HG03108 (cell line): ENCODE measurements around the gene CALHM4.
A peak's percentile ranks its signal among the peaks of the same experiment; 100 is the strongest.

Experiments
- ATAC-seq: cut with Tn5 transposase; IDR thresholded peaks from one replicate; pipeline ENCODE4 v1.9.1; 2021; ENCODE audit warnings: moderate library complexity; ENCODE audit not compliant: unreplicated experiment

The CALHM4 gene, protein sequence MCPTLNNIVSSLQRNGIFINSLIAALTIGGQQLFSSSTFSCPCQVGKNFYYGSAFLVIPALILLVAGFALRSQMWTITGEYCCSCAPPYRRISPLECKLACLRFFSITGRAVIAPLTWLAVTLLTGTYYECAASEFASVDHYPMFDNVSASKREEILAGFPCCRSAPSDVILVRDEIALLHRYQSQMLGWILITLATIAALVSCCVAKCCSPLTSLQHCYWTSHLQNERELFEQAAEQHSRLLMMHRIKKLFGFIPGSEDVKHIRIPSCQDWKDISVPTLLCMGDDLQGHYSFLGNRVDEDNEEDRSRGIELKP

DNA sequence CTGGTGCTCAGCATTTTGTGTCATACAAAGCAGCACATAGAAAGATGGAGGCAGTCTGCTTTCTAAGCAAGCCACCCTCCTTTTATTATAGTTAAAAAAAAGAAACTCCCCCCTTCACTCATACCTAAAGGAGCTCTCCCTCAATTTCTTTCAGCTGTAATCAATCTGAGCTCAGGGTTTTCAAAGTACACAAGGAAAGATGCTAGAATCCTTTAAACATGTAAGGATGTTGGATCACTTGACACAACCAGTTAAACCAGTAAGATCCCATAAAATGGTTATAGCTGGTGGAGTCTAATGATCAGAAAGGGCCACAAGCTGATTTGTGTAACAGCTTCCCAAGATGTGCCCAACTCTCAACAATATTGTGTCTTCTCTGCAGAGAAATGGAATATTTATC, at the start of gene CALHM4:
TSS of gene CALHM4 (plus strand) at position 301 of the 400 bp plus-strand sequence. CDS start at position 344, 43 bp downstream.
- no peak for ATAC-seq

DNA sequence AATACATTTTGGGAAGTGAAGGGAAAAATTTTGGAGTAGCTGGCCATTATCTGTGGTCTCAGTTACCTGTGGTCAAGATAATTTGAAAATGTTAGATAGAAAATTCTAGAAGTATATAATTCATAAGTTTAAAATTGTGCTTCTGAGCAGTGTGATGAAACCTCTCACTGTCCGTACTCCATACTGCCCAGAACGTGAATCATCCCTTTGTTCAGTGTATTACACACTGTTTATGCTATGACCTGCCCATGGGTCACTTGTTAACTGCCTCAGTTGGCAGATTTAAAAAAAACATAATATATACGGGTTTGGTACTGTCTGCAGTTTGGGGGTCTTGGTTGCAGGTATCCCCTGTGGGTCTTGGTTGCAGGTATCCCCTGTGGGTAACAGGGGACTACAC, 46.2 kb upstream of the CALHM4 start:
- no peak for ATAC-seq

DNA sequence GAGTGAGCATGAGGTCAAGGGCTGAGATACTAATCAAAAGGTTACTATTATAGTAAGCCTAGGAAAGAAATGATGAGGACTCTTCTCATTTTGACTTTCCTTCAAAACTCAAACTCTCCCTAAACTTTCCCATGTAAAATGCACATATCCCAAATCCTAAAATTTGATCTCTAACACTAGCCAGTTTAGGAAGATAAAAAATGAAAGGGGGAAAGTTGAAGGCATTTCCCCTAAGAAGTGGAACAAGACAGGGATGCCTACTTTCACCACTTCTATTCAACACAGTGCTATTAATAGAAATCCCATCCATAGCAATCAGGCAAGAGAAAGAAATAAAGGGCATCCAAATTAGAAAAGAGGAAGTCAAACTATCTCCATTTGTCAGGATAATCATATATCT, 45.0 kb upstream of the CALHM4 start:
- ATAC-seq, result no peak

DNA sequence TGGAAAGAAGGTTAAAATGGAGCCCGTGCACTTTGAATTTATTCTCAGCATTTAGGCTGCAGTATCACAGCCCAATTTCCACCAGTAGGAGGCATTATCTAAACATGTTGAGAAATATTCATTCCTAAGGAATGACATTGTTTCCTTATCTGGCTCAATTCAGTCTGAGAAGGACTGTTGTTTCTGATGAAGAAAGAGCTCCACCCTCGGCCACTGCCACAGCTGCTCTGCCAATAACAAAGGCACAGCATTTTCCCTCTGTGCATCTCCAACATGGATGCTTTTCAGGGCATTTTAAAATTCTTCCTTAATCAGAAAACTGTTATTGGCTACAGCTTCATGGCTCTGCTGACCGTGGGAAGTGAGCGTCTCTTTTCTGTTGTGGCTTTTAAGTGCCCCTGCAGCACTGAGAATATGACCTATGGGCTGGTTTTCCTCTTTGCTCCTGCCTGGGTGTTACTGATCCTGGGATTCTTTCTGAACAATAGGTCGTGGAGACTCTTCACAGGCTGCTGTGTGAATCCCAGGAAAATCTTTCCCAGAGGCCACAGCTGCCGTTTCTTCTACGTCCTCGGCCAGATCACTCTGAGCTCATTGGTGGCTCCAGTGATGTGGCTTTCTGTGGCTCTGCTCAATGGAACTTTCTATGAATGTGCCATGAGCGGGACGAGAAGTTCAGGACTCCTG, 42.0 kb upstream of the CALHM4 start, which contains the start of gene CALHM5:
TSS of gene CALHM5 (plus strand) at position 216 of the 687 bp plus-strand sequence. CDS start at position 274, 58 bp downstream.
- no peak for ATAC-seq

DNA sequence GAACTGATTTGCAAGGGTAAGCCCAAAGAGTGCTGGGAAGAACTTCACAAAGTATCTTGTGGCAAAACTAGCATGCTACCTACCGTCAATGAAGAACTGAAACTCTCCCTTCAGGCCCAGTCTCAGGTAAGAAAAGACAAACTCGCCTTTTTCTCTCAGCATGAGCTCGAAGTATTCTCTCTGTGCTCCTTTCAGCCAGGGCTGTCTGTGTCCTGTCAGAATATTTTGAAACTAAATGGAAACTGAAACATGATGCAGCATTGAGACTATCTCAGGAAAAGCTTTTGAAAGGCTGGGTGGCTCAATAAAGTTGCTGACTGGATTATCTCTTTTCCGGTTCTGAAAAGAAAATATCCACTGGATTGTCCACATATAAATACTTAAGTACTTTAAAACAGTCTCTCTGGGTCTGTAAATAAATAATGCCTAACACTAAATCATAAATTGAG, 41.4 kb upstream of the CALHM4 start:
- ATAC-seq, result peak; percentile 76

DNA sequence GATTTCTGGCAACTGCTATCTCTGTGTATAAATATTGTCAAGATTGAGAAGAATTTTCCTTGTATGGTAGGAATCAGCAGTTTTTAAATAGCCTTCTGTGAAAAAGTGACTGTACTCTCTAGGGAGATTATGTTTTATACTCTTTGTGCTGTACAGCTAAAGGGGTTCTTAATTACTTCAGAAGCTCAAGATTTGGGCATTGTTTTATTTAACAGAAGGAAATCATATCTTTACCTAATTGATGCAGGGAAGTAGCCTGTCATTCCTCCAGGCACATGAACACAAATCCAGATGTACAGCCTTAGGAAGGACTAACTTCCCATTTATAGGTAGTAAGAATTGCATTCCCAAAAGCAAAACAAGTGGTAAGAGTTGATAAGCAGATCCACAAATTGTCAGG, 40.8 kb upstream of the CALHM4 start:
- no peak for ATAC-seq

DNA sequence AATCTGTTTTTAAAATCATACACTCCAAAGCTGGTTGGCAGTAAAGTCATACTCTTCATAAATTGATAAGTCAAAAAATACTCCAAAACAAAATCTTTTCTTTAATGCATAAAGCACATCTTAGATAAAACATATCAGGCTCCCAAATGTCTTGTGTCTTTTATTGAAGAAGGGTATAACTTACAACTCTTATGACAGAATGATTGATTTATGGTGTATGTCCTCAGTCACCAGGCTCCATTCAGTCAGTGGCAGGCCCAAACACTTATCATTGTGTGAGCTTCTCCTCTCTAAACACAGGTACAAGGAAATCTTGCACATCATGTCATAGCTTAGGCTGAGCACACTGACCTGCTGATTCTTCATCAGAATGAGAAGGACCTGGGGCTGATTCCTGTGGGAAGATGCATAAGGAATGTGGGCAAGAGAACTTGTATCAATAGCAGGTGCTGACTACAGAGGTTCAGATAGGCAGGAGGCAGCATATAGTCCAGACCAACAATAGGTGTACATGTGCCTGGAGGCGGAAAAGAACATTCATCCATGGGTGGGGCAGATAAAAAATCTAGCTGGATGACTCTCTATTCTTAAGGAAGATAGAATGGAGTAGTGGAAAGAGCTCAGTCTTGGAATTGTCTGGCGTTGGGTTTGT, 40.2 kb upstream of the CALHM4 start:
- ATAC-seq, result no peak

DNA sequence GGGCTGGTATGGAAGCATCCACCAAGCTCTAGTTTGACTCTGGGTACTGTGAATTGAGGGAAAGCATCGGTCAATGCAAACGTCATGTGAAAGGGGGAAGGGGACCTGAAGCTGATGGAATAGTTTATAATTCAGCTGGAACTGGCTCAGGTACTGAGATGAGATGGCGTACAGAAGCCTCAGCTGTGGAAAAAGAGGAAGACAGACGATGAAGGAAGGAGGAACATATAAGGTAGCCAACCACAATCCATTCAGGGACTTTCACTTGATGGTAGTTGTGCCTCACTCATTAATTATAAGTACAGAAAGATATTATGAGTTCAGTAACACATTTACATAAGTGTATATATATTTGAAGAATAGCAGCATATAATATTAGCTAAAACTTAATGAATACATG, 39.4 kb upstream of the CALHM4 start:
- no peak for ATAC-seq

DNA sequence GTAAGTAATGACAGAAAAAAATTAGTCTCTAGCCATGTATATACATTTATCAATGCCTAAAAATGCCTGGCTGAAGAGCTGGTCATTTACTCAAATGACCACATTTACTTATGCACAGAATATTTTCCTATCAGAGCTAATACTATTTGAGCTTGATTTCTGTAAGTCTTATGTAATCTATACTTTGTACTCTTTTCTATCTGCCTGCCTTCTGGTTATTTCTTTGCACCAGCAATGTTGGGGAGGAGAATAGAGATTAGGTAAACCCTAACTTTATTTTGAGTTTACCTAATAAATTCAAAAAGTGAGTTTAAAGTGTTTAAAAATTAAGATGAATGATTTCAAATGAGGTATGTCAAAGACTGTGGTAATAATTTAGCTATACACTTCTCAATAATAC, 38.4 kb upstream of the CALHM4 start:
- ATAC-seq, result no peak

DNA sequence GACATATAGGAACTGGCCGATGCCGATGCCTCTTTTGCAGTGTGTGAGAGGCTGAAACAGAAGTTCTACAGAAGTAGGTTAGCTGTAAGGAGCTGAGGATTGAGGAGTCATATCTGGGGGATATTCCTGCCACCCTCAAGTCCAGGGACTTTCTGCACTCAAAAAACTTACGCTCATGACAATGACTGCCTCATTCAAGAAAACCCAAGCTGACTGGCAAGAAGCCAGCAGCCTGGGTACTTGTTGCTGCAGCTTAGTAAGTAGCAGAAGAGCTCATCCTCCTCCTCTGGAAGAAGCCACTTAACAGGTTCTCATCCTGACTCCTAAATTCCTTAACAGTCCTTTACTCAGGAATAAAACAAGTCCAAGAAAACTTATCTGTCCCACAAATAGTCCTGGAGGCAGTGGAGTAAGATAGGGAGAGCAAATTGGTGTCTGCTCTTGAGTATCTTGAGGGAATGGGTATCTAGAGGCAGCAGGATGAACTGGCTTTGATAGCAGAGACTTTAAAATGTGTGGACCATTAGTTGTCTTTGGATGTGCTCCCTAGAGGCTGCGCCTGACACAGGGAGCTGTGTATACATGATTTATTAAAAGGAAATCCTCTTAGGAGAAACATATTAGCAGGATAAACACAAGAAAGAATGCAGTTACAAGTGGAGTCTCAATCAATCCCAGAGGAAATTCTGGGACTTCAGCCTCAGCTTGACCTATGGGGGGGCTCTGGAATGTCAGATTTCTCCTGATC, 34.8 kb upstream of the CALHM4 start:
- ATAC-seq, result no peak

DNA sequence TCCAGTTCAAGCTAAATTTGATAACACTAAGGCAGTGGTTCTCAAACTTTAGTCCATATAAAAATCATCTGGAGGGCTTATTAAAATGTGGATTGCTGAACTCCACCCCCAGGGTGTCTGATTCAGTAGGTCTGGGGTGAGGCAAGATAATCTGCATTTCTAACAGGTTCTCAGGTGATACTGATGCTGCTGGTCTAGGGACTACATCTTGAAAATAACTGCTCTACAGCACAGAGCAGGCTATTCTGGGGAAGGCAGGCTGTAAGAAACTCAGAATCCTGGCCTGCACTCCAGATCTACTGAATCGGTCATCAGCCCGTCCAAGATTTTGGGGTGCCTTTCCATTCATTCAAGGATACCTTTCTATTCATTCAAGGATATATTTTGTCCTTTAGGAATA, 30.7 kb upstream of the CALHM4 start:
- no peak for ATAC-seq

DNA sequence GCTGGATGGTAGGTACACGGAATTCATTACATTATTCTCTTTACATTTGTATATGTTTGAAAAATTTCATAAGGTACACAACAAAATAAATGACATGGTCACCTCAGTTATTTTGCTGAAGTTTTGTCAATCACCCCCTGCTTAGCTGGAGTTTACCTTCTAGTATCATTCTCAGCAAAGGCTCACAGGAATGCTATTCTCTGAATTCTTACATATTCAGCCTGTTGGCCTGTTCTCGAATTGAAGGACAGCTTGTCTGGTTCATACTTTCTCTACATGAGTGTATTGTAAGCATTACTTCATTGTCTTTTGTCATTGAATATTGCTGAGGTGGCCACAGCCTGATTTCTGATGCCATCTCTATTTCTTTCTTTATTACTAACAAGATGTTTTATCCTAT, 29.3 kb upstream of the CALHM4 start:
- no peak for ATAC-seq

DNA sequence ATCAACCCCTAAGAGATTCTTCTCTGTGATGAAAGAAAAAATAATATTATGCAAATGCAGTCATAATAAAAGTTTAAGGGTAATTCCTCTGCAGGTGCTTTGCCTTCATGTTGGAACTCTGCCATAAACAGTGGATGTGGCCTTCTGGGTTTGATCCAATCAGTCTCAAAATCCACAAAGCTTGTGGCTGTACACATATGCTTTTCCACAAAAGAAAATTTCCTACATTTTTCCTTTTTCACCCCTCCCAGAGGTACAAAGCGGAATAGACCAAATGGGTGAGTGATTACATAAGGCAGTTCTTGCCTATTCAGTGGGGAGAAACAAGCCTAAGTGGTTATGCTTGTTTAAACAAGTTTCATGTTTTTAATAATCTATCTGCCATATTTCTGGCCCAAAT, 25.4 kb upstream of the CALHM4 start:
- ATAC-seq, result no peak

DNA sequence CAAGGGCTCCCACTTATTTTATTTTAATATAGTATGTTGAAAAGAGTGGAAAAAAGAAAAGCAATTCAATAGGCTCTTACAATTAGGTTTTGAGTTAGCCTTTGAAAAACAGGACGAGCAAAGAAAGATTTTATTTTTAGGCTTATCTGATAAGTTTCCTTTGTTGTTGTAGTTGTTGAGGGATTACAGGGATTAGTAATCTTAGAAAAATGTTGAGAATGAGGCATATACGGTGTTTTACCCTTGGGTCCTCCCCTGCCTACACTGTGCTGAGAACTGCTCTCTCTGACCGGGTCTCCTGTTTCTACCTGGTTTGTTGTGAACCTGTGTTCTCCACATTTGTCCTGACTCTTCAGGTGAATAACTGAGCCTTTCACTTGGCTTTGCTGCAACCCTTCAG, 24.8 kb upstream of the CALHM4 start:
- ATAC-seq, result no peak

DNA sequence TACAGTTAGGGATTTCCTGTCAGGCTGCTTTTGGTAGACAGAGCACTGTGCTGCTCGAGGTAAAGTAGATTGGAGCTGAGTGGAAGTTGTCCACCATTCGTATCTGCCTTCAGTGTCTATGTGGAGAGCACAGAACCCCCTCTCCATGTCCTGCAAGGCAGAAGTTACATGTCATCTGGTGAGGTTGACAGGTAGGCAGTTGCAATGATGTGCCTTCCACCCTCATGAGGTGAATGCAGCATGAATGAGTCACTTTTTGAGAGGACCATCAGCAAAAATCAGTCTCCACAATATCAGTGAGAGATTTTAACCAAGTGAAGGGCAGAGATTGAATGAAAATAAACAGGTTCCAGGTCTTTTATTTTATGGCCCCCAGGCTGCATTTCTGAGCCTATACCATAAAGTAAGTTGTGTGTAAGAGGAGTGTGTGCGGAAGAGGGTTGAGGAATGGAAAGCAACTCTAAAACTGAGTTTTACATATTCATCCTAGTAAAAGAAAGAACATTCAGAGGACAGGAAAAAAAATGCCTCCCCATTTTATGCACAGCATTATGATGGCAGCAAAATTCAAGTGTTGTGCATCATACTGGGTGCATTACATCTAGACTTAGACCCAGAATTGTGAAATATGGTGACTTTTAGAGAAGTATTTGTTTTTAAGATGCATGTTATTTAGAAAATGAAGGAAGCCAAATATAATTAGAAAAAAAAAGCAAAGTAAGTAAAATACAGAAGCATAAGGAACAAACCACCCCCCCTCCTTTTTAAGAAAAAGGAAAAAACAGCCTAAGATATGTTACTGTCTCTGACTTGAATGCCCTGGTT, 23.9 kb upstream of the CALHM4 start:
- no peak for ATAC-seq

DNA sequence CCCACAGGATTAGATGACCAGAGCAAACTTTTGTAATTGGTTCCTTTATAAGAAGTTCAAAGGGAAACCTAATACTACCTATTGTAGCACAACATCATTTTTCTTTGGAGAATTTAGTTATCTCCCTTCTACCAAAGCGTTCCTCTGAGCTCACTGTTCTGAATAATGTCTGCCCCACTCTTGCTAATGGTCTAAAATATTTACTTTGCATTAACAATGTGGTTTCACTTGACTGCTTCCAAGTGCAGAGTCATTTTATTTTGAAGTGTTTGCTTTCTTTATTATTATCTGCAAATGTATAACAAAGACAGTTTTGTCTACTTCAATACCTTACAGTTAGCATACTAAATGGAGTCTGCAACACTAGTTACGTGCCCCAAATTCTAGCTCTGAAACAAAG, 23.1 kb upstream of the CALHM4 start:
- ATAC-seq, result no peak

DNA sequence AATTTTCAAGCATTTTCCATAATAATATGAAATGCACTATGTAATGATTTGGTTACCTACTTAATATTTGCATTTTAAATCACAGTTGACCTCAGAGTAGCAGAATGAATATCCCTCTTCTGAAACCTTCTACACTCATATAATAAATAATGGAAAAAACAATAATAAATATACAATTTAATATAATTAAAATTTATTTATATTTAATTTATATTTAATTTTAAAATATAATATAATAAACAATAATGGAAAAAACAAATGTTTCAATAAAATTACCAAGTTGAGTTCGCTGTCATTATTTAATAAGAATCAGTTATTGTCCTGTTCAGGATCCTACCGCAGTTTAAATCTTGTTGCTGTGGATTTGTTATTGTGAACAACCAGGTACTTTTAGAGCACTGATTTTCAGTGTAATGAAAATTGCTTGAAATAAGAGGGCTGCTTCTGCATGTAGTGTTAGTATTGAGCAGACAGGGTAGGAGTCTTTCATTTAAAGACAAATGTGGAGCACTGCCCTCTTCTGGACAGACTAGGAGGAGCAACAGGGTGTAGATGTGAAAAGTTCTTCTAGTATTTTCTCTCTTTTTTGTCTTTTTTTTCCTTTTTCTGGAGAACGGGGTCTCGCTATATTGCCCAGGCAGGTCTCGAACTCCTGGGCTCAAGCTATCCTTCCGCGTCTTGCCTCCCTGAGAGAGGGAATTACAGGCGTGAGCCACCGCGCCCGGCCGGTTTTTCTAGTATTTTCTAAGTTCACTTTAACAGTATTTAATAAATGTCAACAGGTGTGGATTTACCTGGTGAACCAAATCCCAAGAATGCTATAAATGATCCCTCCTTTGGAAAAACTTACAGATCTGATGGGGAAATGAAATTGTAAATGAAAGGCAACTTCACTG, 21.6 kb upstream of the CALHM4 start:
- peak; percentile 70 for ATAC-seq

DNA sequence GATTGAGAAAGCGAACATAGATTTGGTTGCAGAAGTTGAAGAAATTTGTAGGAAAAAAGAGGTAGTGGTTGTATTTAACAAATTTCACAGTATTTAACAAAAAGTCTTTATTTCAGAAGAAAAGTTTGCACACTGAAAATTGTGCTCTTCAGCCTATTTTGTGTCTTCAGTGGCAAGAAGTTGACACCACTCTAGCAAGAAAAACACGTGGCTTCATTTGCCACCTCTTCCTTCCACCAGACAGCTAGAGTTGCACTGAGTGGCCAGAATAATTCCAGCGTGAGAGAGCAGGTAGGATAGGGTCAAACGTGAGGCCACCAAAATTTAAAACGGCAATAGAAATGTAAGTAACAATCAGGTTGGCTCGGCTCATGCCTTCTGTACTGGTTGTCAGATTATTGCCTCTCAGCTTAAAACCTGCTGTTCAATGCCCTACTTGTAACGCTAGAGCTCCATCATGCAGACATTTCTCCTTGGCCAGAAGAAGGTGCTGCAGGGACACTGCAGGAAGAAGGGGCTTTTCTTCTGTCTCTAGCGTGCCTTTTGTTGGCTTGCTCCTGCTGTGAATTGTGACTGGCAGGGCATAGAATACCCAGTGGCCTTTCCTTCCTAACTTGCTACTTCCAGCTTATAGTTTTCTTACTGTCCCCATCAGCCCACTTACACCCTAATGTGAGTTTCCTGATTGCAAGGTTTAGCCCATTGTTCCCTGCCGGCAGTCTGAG, 20.2 kb upstream of the CALHM4 start:
- ATAC-seq, result no peak

DNA sequence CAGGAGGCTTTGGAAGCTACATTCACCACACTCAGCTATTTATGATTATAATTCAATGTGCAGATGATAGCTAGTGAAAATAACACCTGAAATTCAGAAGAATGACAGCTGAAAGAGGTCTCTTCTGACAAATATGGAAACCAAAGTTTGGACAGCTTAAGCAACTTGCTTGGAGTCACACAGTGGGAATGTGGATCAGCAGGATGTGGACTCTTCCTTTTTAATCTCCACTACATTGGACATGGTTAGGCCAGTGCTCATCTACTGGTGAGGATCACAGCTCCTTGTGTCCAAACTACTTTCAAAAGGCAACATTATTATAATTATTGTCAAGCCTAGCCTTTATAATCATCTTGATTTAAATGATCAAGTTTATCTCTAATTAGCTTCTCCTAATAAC, 18.4 kb upstream of the CALHM4 start:
- no peak for ATAC-seq
